ENCODE data around the gene TTC7B. TPM values are rescaled to one million over a fixed set of nuclear protein-coding genes. Genes with fewer than 3 reads are reported as not detected.

The TTC7B gene
- total and polyA plus RNA-seq, 10 of the 15 experiments (the other 5 are each of a cell fraction or from before 2014, with no cell fraction given), result under 0.01 to 1.1 (median 0.26) TPM; not detected in 2

- Histone ChIP-seq H4K20me1 (ENCODE audit: control insufficient read depth, insufficient read depth) (no peaks in the 10 kb centered on the region), H3K4me2 (ENCODE audit: control insufficient read depth, insufficient read depth) (no peak overlapping the region), H3K36me3 (ENCODE audit: control insufficient read depth in 2 of 2, insufficient read depth in 2 of 2, low read length in 1 of 2) (no peaks in the 10 kb centered on the region), H3K9me3 (replicated peaks; ENCODE audit: control insufficient read depth, insufficient read depth, low read length) (no peaks in the 10 kb centered on the region), H2AFZ (ENCODE audit: control insufficient read depth, low read depth, low read length) (no peak overlapping the region), H3K27me3 (replicated peaks in 1 of 2; ENCODE audit: control insufficient read depth in 2 of 2, insufficient read depth in 2 of 2, low read length in 1 of 2) (peaks cover 2 to 5% of the 10 kb centered on the region in 2 experiments; a peak in 3 of 4 replicates), H3K4me3 (no peak overlapping the region), H3K27ac (ENCODE audit: control insufficient read depth, insufficient read depth) (no peak overlapping the region), H3K9ac (ENCODE audit: control insufficient read depth, insufficient read depth, low read length) (no peak overlapping the region), H3K79me2 (ENCODE audit: control insufficient read depth, insufficient read depth, low read length) (no peaks in the 10 kb centered on the region), H3K4me1 (ENCODE audit: control insufficient read depth, insufficient read depth, low read length) (no peaks in the 10 kb centered on the region)
- SMC1A ChIA-PET (ENCODE audit: uncharacterized antibody, unreplicated experiment), result no interaction called here
- DNase-seq (ENCODE audit: low read depth, low spot score), result no peak
- WGBS (ENCODE audit: insufficient coverage, insufficient replicate concordance, low lambda C conversion rate, missing lambda C conversion rate), result 39% methylated on average over 3 of the region's 3 CpGs
- ATAC-seq, result no peak
- in situ Hi-C loops (cut with MboI) (no loop called here), intact Hi-C loops (cut with micrococcal nuclease; ENCODE audit: unreplicated experiment) (no loop called here)
- TF ChIP-seq EP300 (IDR thresholded peaks at IDR 0.05; ENCODE audit: borderline replicate concordance in 1 of 2, control insufficient read depth in 1 of 2, low read depth in 2 of 2, low read length in 2 of 2), result no peak
- no peak for TF ChIP-seq NFYB (IDR thresholded peaks at IDR 0.05; ENCODE audit: insufficient read depth, low read depth, low read length)
- TF ChIP-seq ASH2L (IDR thresholded peaks at IDR 0.05; ENCODE audit: borderline replicate concordance, low read depth), result no peak
- no peak for TF ChIP-seq IRF4 (IDR thresholded peaks at IDR 0.05; ENCODE audit: low read depth, low read length)
- no peak for TF ChIP-seq SUZ12 (IDR thresholded peaks at IDR 0.05; ENCODE audit: unreplicated experiment)
- no peak for TF ChIP-seq POLR2AphosphoS5 (IDR thresholded peaks at IDR 0.05; ENCODE audit: low read length)
- TF ChIP-seq, protein P1, sequence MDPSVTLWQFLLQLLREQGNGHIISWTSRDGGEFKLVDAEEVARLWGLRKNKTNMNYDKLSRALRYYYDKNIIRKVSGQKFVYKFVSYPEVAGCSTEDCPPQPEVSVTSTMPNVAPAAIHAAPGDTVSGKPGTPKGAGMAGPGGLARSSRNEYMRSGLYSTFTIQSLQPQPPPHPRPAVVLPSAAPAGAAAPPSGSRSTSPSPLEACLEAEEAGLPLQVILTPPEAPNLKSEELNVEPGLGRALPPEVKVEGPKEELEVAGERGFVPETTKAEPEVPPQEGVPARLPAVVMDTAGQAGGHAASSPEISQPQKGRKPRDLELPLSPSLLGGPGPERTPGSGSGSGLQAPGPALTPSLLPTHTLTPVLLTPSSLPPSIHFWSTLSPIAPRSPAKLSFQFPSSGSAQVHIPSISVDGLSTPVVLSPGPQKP (IDR thresholded peaks at IDR 0.05; ENCODE audit: low read depth, low read length), result no peak
- TF ChIP-seq MLLT1 (IDR thresholded peaks at IDR 0.05), result no peak
- TF ChIP-seq KLF5 (IDR thresholded peaks at IDR 0.05; ENCODE audit: partially characterized antibody), result no peak
- no peak for TF ChIP-seq FOXK2 (IDR thresholded peaks at IDR 0.05)
- TF ChIP-seq SREBF1 (IDR thresholded peaks at IDR 0.05; ENCODE audit: low read length), result no peak
- no peak for TF ChIP-seq STAT1 (conservative IDR thresholded peaks at IDR 0.05)
- no peak for TF ChIP-seq ZBED1 (IDR thresholded peaks at IDR 0.05; ENCODE audit: borderline replicate concordance)
- TF ChIP-seq, protein P2, sequence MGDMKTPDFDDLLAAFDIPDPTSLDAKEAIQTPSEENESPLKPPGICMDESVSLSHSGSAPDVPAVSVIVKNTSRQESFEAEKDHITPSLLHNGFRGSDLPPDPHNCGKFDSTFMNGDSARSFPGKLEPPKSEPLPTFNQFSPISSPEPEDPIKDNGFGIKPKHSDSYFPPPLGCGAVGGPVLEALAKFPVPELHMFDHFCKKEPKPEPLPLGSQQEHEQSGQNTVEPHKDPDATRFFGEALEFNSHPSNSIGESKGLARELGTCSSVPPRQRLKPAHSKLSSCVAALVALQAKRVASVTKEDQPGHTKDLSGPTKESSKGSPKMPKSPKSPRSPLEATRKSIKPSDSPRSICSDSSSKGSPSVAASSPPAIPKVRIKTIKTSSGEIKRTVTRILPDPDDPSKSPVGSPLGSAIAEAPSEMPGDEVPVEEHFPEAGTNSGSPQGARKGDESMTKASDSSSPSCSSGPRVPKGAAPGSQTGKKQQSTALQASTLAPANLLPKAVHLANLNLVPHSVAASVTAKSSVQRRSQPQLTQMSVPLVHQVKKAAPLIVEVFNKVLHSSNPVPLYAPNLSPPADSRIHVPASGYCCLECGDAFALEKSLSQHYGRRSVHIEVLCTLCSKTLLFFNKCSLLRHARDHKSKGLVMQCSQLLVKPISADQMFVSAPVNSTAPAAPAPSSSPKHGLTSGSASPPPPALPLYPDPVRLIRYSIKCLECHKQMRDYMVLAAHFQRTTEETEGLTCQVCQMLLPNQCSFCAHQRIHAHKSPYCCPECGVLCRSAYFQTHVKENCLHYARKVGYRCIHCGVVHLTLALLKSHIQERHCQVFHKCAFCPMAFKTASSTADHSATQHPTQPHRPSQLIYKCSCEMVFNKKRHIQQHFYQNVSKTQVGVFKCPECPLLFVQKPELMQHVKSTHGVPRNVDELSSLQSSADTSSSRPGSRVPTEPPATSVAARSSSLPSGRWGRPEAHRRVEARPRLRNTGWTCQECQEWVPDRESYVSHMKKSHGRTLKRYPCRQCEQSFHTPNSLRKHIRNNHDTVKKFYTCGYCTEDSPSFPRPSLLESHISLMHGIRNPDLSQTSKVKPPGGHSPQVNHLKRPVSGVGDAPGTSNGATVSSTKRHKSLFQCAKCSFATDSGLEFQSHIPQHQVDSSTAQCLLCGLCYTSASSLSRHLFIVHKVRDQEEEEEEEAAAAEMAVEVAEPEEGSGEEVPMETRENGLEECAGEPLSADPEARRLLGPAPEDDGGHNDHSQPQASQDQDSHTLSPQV (IDR thresholded peaks at IDR 0.05), result no peak
- POLR2A ChIA-PET, result no interaction called here
- no TSS peak for BruUV-seq (replicated peaks)
- CTCF ChIA-PET, result no interaction called here
- FAIRE-seq, result no peak
- RAD21 ChIA-PET (ENCODE audit: unreplicated experiment), result no interaction called here
Observed at GRCh38 chr14:90681929-90682328, 134.3 kb downstream of the TTC7B start.
